Skeletal muscle tissue (tissue), 2 donors: ENCODE measurements around the gene CPT1C. TPM values are rescaled to one million over a fixed set of nuclear protein-coding genes. Genes with fewer than 3 reads are reported as not detected.

Source experiments
- small RNA-seq: library from RNA; depleted of rRNA; stranded (forward); fragments of <200 nt; gene quantifications from one replicate; pipeline ENCODE3, GENCODE V24; 2014
- total RNA-seq: library from RNA; depleted of rRNA; stranded (reverse); fragments of >200 nt; gene quantifications from one replicate; pipeline ENCODE4 v1.2.3, GENCODE V29; 2014

Gene CPT1C
- total RNA-seq, 1 donor from 2014 or later: 4.7 TPM

Small RNA genes lying within 50 kb of the gene (small RNA-seq; reads per million reads assigned to genes)
- gene MIR5088: not detected

Other genes starting within 250 kb of the CPT1C start
- gene SLC17A7, start 249.6 kb upstream of the CPT1C start, total RNA-seq: 1.0 TPM
- 56.4 TPM for gene PIH1D1, start 239.3 kb upstream of the CPT1C start, total RNA-seq
- gene ALDH16A1, start 237.9 kb upstream of the CPT1C start, total RNA-seq: 20.9 TPM
- gene FLT3LG, start 216.9 kb upstream of the CPT1C start, total RNA-seq: 0.52 TPM
- 4,175 TPM for gene RPL13A, start 203.5 kb upstream of the CPT1C start, total RNA-seq
- gene RPS11, start 194.7 kb upstream of the CPT1C start, total RNA-seq: 5,888 TPM
- gene FCGRT, start 178.5 kb upstream of the CPT1C start, total RNA-seq: 114 TPM
- 48.5 TPM for gene RCN3, start 163.1 kb upstream of the CPT1C start, total RNA-seq
- gene NOSIP, start 110.6 kb upstream of the CPT1C start, total RNA-seq: 73.1 TPM
- not detected for gene PRRG2, start 109.8 kb upstream of the CPT1C start, total RNA-seq
- gene PRR12, start 99.9 kb upstream of the CPT1C start, total RNA-seq: 3.1 TPM
- 4.2 TPM for gene RRAS, start 51.0 kb upstream of the CPT1C start, total RNA-seq
- 8.4 TPM for gene SCAF1, start 48.9 kb upstream of the CPT1C start, total RNA-seq
- gene IRF3, start 25.3 kb upstream of the CPT1C start, total RNA-seq: 31.3 TPM
- gene BCL2L12, start 25.2 kb upstream of the CPT1C start, total RNA-seq: 4.7 TPM
- gene PRMT1, start 13.8 kb upstream of the CPT1C start, total RNA-seq: 362 TPM
- gene ADM5, start 1.5 kb upstream of the CPT1C start, total RNA-seq: 1.0 TPM
- under 0.01 TPM for gene TSKS, start 72.2 kb downstream of the CPT1C start, total RNA-seq
- 32.9 TPM for gene AP2A1, start 75.9 kb downstream of the CPT1C start, total RNA-seq
- gene FUZ, start 122.2 kb downstream of the CPT1C start, total RNA-seq: 12.5 TPM
- 11.0 TPM for gene MED25, start 127.2 kb downstream of the CPT1C start, total RNA-seq
- gene PTOV1, start 160.0 kb downstream of the CPT1C start, total RNA-seq: 63.7 TPM
- gene PNKP, start 176.5 kb downstream of the CPT1C start, total RNA-seq: 17.2 TPM
- gene AKT1S1, start 186.2 kb downstream of the CPT1C start, total RNA-seq: 3.1 TPM
- 7.3 TPM for gene TBC1D17, start 186.6 kb downstream of the CPT1C start, total RNA-seq
- gene IL4I1, start 205.8 kb downstream of the CPT1C start, total RNA-seq: 0.52 TPM
- gene ATF5, start 238.1 kb downstream of the CPT1C start, total RNA-seq: 2.1 TPM
- gene NUP62, start 238.4 kb downstream of the CPT1C start, total RNA-seq: 16.2 TPM